Skin of body (tissue), 2 donors: ENCODE data around the gene PIK3R6. TPM values are rescaled to one million over a fixed set of nuclear protein-coding genes. Genes with fewer than 3 reads are reported as not detected.

Source experiments
- DNase-seq: peaks from one replicate; lab custom pipeline; 2025; lab: John Stamatoyannopoulos, UW
- total RNA-seq: library from RNA; depleted of rRNA; stranded (reverse); fragments of >200 nt; gene quantifications from one replicate; pipeline ENCODE4 v1.2.3, GENCODE V29; 2014

Gene PIK3R6
- total RNA-seq, 1 donor from 2014 or later, result 1.1 TPM

DNA sequence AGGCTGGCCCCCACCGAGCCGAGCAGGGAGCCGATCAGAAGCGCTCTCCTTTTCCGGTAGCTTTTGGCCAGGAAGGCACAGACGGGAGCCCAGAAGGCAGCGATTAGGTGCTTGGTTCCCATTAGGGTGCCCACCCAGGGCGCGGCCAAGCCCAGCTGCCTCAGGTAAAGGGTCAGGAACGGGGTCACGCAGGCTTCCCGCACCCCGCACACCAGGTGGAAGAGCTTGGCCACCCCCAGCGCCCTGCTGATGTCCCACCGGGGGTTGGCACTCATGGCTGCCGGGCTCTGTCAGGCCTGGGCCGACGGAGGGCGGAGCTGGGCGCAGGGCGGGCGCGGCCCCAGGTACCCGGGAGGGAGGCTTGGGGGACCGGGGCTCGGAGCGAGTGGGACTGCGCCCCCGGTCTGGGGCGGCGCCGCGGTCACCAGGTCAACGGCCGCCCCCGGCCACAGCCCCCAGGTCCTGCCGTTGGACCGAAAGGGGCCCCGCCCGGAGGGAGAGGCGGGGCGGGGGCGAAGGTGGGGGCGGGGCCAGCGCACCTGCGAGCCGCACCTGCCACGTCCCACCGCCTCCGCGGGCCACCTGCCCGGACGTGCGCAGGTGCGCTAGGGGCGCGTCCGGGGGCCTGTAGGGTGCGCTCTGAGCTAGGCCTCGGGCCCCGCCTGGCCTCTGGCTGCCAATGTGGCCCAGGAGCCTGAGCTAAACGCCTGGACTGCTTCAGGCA lies 68.5 kb downstream of the PIK3R6 start, which contains the start of gene MFSD6L:
MFSD6L (minus strand) TSS at position 520 of the 724 bp plus-strand sequence; CDS start at position 275, 245 bp downstream.
- no peak for DNase-seq

GRCh38 chr17:8798176-8798845 lies 69.2 kb downstream of the PIK3R6 start:
- DNase-seq, result no peak

GRCh38 chr17:8797621-8798175 lies 69.8 kb downstream of the PIK3R6 start:
- DNase-seq, result no peak

DNA sequence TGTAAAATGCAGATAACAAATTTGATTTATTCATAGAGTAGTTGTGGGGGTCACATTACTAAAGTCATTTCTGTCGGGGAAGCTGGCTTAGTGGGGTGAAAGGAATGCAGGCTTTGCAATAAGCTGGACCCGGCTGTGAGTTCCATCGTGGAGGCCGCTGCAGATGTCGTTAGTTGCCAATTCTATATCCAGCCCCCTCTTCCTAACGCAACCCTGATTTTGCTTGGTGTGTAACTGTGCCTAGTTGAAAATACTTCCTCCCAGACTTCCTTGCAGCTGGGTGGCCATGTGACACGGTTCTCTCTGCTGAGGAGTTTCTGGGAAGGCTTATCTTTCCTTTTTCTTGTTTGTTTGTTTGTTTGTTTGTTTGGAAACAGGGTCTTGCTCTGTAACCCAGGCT lies 72.8 kb downstream of the PIK3R6 start:
- DNase-seq, result no peak

GRCh38 chr17:8793649-8794048 lies 73.8 kb downstream of the PIK3R6 start:
- no peak for DNase-seq

DNA sequence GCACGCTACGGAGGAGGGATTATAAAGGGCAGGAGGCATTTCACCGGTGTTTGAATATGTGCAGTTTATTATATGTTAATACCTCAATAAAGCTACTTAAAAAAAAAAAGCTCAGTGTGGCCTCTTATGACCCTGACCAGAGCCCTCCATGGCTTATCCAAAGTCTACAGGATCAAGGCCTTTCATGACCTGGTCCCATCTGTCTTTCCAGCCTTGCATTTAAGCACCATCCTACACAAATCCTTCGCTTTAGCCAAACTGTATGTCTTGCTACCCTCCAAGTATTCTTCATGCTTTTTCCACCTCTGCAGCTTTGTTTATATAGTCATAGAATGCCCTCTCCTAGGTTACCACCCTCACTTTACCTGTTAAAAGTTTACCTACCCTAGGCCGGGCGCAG lies 74.8 kb downstream of the PIK3R6 start:
- no peak for DNase-seq

DNA sequence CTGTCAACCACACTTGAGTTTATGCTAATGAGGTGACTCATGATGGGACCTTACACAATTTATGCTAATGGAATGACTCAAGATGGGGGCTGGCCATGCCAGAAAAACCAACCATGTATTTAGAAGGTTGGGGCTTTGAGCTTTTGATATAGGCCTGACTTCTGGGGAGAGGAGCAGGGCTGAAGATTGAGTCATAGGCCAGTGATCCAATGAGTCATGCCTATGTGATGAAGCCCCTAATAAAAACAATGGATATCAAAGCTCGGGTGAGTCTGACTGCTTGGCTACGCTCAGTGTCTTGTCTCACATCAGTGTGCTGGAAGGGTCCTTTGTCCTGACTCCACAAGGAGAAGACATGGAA lies 75.6 kb downstream of the PIK3R6 start:
- DNase-seq, result no peak

DNA sequence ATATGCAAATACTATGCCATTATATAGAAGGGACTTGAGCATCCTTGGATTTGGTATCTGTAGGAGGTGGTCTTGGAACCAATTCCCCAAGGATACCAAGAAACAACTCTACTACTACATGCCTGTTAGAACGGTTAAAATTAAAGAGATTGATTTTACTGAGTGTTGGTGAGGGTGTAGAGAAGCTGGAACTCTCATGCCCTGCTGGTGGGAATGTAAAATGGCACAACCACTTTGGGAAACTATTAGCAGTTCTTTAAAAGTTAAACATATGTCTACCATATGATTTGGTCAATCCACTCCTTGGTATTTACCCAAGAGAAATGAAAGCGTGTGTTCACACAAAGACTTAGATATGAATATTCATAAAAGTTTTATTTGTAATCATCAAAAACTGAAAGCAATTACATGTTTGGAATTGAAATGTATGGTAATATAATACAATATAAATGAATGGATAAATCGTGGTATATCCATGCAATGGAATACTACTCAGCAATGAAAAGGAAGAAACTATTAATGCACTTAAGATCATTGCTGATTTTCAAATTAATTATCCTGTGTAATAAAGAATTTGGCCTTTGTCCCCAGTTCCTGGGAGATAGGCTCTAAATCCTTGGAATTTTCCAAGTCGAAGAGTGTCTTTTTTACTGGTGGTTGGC lies 76.1 kb downstream of the PIK3R6 start:
- no peak for DNase-seq

- DNase-seq, result no peak
Measured at GRCh38 chr17:8789743-8790142, 77.7 kb downstream of the PIK3R6 start.

DNA sequence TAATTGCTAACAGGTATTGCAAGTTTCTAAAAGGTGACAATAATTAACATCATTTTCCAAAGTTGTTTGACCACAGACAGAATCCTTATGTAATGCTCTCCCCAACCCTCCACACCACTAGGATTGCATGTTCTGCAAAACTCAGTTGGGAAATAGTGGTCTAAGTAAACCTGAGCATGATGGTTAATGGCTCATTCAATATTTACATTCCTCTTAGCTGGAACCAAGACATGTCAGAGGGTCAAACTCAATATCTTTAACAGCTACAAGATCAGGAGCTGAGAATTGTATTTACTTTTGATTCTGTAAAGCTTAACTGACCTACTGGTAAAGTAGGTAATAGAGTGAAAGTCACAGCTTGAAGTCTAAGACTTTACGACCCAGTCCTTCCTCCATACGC lies 78.5 kb downstream of the PIK3R6 start:
- no peak for DNase-seq

- peak; percentile 30 for DNase-seq
Measured at GRCh38 chr17:8785547-8786413, 81.7 kb downstream of the PIK3R6 start.

GRCh38 chr17:8782176-8782575 lies 85.3 kb downstream of the PIK3R6 start:
- DNase-seq, result no peak

DNA sequence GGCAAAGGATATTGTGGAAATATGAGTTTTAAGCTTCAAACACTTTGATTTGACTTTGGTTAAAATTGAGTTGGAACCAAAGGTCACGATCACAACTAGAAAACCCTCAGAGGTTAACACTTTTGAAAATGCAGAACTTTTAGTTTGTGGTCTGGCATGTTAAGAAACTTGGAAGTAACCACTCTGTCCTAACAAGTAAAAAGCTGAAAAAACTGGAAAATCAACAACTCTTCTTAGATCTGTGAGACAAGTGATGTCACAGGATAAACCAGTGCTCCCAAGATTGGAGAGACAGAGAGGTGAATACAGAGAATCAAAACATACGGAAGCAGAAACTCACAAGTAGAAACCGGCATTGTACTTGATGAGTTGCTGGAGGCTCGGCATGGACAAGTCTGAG lies 85.7 kb downstream of the PIK3R6 start:
- DNase-seq, result no peak

- DNase-seq, result no peak
Measured at GRCh38 chr17:8776881-8777280, 90.6 kb downstream of the PIK3R6 start.

- no peak for DNase-seq
Measured at GRCh38 chr17:8776248-8776647, 91.2 kb downstream of the PIK3R6 start.

- DNase-seq, result no peak
Measured at GRCh38 chr17:8766731-8767130, 100.7 kb downstream of the PIK3R6 start.

GRCh38 chr17:8762012-8762411 lies 105.5 kb downstream of the PIK3R6 start:
- DNase-seq, result no peak

DNA sequence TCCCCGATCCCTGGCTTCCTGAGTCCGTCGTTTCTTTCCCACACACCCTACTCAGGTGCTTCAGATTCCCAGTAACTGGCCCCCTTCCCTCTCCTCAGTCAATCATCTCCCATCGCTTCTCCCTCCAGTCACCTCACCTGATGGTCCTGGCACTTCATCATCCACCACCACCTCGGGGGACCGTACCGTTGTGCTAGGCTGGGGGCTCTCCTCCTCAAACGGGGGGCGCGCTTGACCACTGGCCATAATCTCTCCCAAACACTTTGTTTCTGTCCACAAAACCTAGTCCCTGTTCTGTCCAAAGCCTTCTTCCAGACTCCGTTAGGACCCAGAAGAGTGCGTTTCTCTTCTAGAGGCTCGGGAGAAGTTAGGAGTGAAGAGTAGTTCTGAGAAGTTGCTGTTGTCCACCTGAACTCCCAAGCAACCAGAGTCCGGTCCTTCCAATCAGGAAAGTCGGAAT lies 109.3 kb downstream of the PIK3R6 start, which contains the start of gene SPDYE4:
SPDYE4 (minus strand) TSS at position 410 of the 460 bp plus-strand sequence; CDS start at position 246, 164 bp downstream.
- DNase-seq, result no peak

GRCh38 chr17:8757189-8757588 lies 110.3 kb downstream of the PIK3R6 start:
- no peak for DNase-seq

- DNase-seq, result no peak
Measured at GRCh38 chr17:8755590-8756255, 111.8 kb downstream of the PIK3R6 start.
